ENCODE measurements around the gene KLC1. TPM values are rescaled to one million over a fixed set of nuclear protein-coding genes. Genes with fewer than 3 reads are reported as not detected.

The KLC1 gene
- total and polyA plus RNA-seq, 4 donors: 22.9 to 131 (median 46.0) TPM

DNA sequence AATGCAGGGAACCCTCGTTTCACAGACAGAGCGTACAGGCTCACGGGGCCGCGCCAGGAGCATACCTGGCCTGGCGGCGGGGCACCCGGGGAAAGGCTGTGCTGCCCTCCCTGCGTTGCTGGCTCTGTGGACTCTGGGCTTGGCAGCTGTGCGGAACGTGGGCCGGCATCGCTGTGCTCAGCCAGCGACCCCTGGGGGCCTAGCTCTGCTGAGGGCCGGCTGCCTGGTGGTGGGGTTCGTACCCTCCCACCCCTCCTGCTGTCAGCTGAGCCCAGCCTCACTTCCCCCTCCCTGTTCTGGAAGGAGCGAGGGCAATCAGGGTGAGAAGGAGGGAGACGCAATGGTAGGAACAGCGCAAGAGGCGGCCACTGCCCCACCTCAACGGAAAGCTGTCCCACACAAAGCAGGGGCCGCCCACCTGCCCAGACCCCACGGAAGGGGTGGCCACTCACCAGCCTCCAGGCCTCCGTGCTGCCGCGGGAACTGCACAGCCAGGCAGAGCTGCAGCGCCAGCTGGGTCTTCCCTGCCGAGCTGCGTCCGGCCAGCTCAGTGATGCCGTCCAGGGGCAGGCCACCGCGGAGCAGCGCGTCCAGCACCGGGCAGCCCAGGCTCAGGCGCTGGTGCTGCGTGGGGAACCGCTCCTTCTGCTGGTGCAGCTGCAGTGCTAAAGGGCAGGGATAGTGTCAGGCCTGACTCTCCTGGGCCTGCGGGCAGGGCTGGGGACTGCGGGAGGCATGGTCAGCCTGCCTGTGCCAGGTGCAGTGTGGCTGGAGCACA, 77.7 kb downstream of the KLC1 start:
- H3K27me3 ChIP-seq (ENCODE audit: control insufficient read depth in 4 of 4, insufficient read depth in 4 of 4, low read length in 3 of 4): no peaks in the 10 kb centered on the region
- WGBS: 94% methylated on average over 41 of the region's 41 CpGs
- H3K27ac ChIP-seq (ENCODE audit: low read depth in 1 of 2, low read length in 2 of 2): no peak overlapping the region
- H3K4me1 ChIP-seq (ENCODE audit: control insufficient read depth in 4 of 4, insufficient read depth in 4 of 4, low read length in 3 of 4): peaks cover 0 to 20% (median 3%) of the 10 kb centered on the region in 4 donors
- no peak for DNase-seq (ENCODE audit: low spot score)
- no peak overlapping the region for H3K4me3 ChIP-seq (ENCODE audit: low read depth in 1 of 3, low read length in 3 of 3)
- no peak overlapping the region for H3K9ac ChIP-seq (ENCODE audit: low read depth in 1 of 2, low read length in 2 of 2)
- H3K36me3 ChIP-seq (ENCODE audit: control insufficient read depth in 4 of 4, insufficient read depth in 3 of 4, low read depth in 1 of 4, low read length in 3 of 4): peaks cover 0 to 12% (median 0%) of the 10 kb centered on the region in 4 donors
- H3K9me3 ChIP-seq (ENCODE audit: control insufficient read depth in 4 of 4, low read length in 3 of 4): no peaks in the 10 kb centered on the region
- TF ChIP-seq RAD21 (IDR thresholded peaks at IDR 0.05) (no peak), NR2F2 (IDR thresholded peaks at IDR 0.05) (no peak), MAX (IDR thresholded peaks at IDR 0.05) (no peak)
- TF ChIP-seq, protein P1, sequence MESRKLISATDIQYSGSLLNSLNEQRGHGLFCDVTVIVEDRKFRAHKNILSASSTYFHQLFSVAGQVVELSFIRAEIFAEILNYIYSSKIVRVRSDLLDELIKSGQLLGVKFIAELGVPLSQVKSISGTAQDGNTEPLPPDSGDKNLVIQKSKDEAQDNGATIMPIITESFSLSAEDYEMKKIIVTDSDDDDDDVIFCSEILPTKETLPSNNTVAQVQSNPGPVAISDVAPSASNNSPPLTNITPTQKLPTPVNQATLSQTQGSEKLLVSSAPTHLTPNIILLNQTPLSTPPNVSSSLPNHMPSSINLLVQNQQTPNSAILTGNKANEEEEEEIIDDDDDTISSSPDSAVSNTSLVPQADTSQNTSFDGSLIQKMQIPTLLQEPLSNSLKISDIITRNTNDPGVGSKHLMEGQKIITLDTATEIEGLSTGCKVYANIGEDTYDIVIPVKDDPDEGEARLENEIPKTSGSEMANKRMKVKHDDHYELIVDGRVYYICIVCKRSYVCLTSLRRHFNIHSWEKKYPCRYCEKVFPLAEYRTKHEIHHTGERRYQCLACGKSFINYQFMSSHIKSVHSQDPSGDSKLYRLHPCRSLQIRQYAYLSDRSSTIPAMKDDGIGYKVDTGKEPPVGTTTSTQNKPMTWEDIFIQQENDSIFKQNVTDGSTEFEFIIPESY (IDR thresholded peaks at IDR 0.05): no peak

- no peak for TF ChIP-seq YY1 (IDR thresholded peaks at IDR 0.05)
- TF ChIP-seq, protein P1 (IDR thresholded peaks at IDR 0.05): no peak
- no peak for TF ChIP-seq ATF3 (IDR thresholded peaks at IDR 0.05)
- TF ChIP-seq NR2F2 (IDR thresholded peaks at IDR 0.05): no peak
- TF ChIP-seq, protein P2, sequence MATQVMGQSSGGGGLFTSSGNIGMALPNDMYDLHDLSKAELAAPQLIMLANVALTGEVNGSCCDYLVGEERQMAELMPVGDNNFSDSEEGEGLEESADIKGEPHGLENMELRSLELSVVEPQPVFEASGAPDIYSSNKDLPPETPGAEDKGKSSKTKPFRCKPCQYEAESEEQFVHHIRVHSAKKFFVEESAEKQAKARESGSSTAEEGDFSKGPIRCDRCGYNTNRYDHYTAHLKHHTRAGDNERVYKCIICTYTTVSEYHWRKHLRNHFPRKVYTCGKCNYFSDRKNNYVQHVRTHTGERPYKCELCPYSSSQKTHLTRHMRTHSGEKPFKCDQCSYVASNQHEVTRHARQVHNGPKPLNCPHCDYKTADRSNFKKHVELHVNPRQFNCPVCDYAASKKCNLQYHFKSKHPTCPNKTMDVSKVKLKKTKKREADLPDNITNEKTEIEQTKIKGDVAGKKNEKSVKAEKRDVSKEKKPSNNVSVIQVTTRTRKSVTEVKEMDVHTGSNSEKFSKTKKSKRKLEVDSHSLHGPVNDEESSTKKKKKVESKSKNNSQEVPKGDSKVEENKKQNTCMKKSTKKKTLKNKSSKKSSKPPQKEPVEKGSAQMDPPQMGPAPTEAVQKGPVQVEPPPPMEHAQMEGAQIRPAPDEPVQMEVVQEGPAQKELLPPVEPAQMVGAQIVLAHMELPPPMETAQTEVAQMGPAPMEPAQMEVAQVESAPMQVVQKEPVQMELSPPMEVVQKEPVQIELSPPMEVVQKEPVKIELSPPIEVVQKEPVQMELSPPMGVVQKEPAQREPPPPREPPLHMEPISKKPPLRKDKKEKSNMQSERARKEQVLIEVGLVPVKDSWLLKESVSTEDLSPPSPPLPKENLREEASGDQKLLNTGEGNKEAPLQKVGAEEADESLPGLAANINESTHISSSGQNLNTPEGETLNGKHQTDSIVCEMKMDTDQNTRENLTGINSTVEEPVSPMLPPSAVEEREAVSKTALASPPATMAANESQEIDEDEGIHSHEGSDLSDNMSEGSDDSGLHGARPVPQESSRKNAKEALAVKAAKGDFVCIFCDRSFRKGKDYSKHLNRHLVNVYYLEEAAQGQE (IDR thresholded peaks at IDR 0.05): no peak
- TF ChIP-seq JUND (IDR thresholded peaks at IDR 0.05): no peak
- no peak for TF ChIP-seq SP1 (IDR thresholded peaks at IDR 0.05)
- TF ChIP-seq HNF4G (IDR thresholded peaks at IDR 0.05): no peak
- no peak for TF ChIP-seq EGR1 (IDR thresholded peaks at IDR 0.05; ENCODE audit: low read depth in 2 of 2)
- no peak for TF ChIP-seq CTCF (IDR thresholded peaks at IDR 0.05; ENCODE audit: low read depth, low read length, missing input control)
- TF ChIP-seq TAF1 (conservative IDR thresholded peaks at IDR 0.05): no peak
- no peak for TF ChIP-seq RAD21 (IDR thresholded peaks at IDR 0.05)
- TF ChIP-seq FOXA1 (IDR thresholded peaks at IDR 0.05): no peak
- no peak for TF ChIP-seq FOXA2 (IDR thresholded peaks at IDR 0.05)
- TF ChIP-seq GABPA (IDR thresholded peaks at IDR 0.05 in 1 of 2, conservative IDR thresholded peaks at IDR 0.05 in 1 of 2): no peak
- TF ChIP-seq RXRA (IDR thresholded peaks at IDR 0.05): no peak
- TF ChIP-seq HNF4A (conservative IDR thresholded peaks at IDR 0.05): no peak
- TF ChIP-seq MAX (IDR thresholded peaks at IDR 0.05): no peak
- H3K4me1 ChIP-seq (ENCODE audit: control insufficient read depth in 4 of 4, insufficient read depth in 4 of 4, low read length in 3 of 4): peaks cover 0 to 13% (median 5%) of the 10 kb centered on the region in 4 donors
- H3K9me3 ChIP-seq (ENCODE audit: control insufficient read depth in 4 of 4, low read length in 3 of 4): no peaks in the 10 kb centered on the region
- H3K27me3 ChIP-seq (ENCODE audit: control insufficient read depth in 4 of 4, insufficient read depth in 4 of 4, low read length in 3 of 4): no peaks in the 10 kb centered on the region
- H3K9ac ChIP-seq (ENCODE audit: low read depth in 1 of 2, low read length in 2 of 2): no peak overlapping the region
- H3K27ac ChIP-seq (ENCODE audit: low read depth in 1 of 2, low read length in 2 of 2): no peak overlapping the region
- peaks cover 0 to 12% (median 0%) of the 10 kb centered on the region in 4 donors for H3K36me3 ChIP-seq (ENCODE audit: control insufficient read depth in 4 of 4, insufficient read depth in 3 of 4, low read depth in 1 of 4, low read length in 3 of 4)
- H3K4me3 ChIP-seq (ENCODE audit: low read depth in 1 of 3, low read length in 3 of 3): no peak overlapping the region
- WGBS: 94% methylated on average over 29 of the region's 29 CpGs
- no peak for DNase-seq (ENCODE audit: low spot score)
Observed at GRCh38 chr14:103707329-103708263, 78.6 kb downstream of the KLC1 start.

Data from liver (tissue), 9 donors.